Measurements from ENCODE around the gene SIPA1L3. TPM values are rescaled to one million over a fixed set of nuclear protein-coding genes. Genes with fewer than 3 reads are reported as not detected.

Gene SIPA1L3
- total RNA-seq (2022; extraction: Qiagen RNA extraction) = 29.1 to 37.6 TPM (median 36.7 TPM) in 5 replicates

GRCh38 chr19:37906869-37907734 is at the start of gene SIPA1L3:
Gene SIPA1L3, plus strand, starts transcription at chr19:37907208. Its CDS starts 174,358 bp downstream, at chr19:38081566.

GRCh38 chr19:37905946-37906868 is 801 bp upstream of the SIPA1L3 start, which contains the start of gene WDR87:
Gene WDR87, minus strand, starts transcription at chr19:37906594. Its CDS starts 8,355 bp downstream, at chr19:37898239.

GRCh38 chr19:38224014-38224862 is 317.2 kb downstream of the SIPA1L3 start, which contains the start of gene DPF1:
Gene DPF1, minus strand, starts transcription at chr19:38224222. Its CDS starts 80 bp downstream, at chr19:38224142.

Other genes with a start within 250 kb of the SIPA1L3 start
- 4.4 to 5.0 TPM (median 4.6 TPM) in 5 replicates for gene ZNF607, start 187.4 kb upstream of the SIPA1L3 start, total RNA-seq (2022; extraction: Qiagen RNA extraction)
- 2.0 to 2.3 TPM (median 2.1 TPM) in 5 replicates for gene ZNF573, start 127.6 kb upstream of the SIPA1L3 start, total RNA-seq (2022; extraction: Qiagen RNA extraction)
- gene WDR87, start 614 bp upstream of the SIPA1L3 start, total RNA-seq (2022; extraction: Qiagen RNA extraction) = not detected in 5 replicates

Data from A549 treated with AZD2906 at 1 μM for 4 hours (cell line).